Heart right ventricle (tissue), 16 donors: ENCODE data around the gene PPARG. TPM values are rescaled to one million over a fixed set of nuclear protein-coding genes. Genes with fewer than 3 reads are reported as not detected.

Source experiments
- ATAC-seq, 8 donors: fragments of 200-7000 bp; cut with Tn5 transposase; one replicate each; pipeline ENCODE4 v1.9.1; 2020; ENCODE audit warnings: mild to moderate bottlenecking in 8 of 8, moderate library complexity in 8 of 8, moderate number of reproducible peaks in 1 of 8
- DNase-seq, 2 donors: peaks; one replicate each; pipeline ENCODE4 v3.0.0-alpha.2; 2020
- H3K27ac ChIP-seq, 10 donors: fragments of 200-600 bp; sonication (generic) in 2 of 10; one replicate each; pipeline versions ENCODE4 v1.5.0 to v1.8.0; 2020 to 2022; ENCODE audit warnings: mild to moderate bottlenecking in 3 of 10
- H3K27me3 ChIP-seq, 7 donors: fragments of 200-600 bp; one replicate each; pipeline ENCODE4 v1.8.0; 2021 to 2022; ENCODE audit warnings: mild to moderate bottlenecking in 2 of 7
- H3K36me3 ChIP-seq, 9 donors: fragments of 200-600 bp; sonication (generic) in 1 of 9; one replicate each; pipeline versions ENCODE4 v1.5.0 to v1.8.0; 2020 to 2022; ENCODE audit warnings: mild to moderate bottlenecking in 2 of 9
- H3K4me1 ChIP-seq, 9 donors: fragments of 200-600 bp; sonication (generic) in 1 of 9; one replicate each; pipeline versions ENCODE4 v1.5.0 to v1.8.0; 2020 to 2022; ENCODE audit warnings: mild to moderate bottlenecking in 4 of 9
- H3K4me3 ChIP-seq, 10 donors: fragments of 200-600 bp; sonication (generic) in 2 of 10; one replicate each; pipeline versions ENCODE4 v1.5.0 to v1.8.0; 2020 to 2022; ENCODE audit warnings: mild to moderate bottlenecking in 7 of 10, moderate library complexity in 2 of 10
- H3K9me3 ChIP-seq, 11 donors: fragments of 200-600 bp in 10 of 11; sonication (generic) in 2 of 11; one replicate each; pipeline versions ENCODE4 v1.5.0 to v1.8.0; 2013 to 2022; ENCODE audit warnings: mild to moderate bottlenecking in 2 of 11, control low read depth in 1 of 11, moderate library complexity in 1 of 11
- WGBS, 2 donors: extraction: QIAGEN DNeasy Blood & Tissue Kit; methylation state at CpG; one replicate each; pipeline ENCODE4 v1.1.7; 2013; ENCODE audit warnings: inconsistent platforms in 1 of 2; 5-methylcytosine and 5-hydroxymethylcytosine counted together
- intact Hi-C, 10 donors: fragments of 100-400 bp; cut with DNase I; formaldehyde crosslinking; loops; one replicate each; pipeline versions ENCODE4 v1.11.1 to v1.14.2; 2022
- long read RNA-seq, 3 donors: library from polyadenylated mRNA; unstranded; transcript quantifications; one replicate each; pipeline ENCODE4 v2.0.0, GENCODE V29; 2020 to 2021
- polyA plus RNA-seq, 2 donors: library from polyadenylated mRNA; stranded (reverse); fragments of 200-250 nt; gene quantifications; one replicate each; pipeline ENCODE4 v1.2.3, GENCODE V29; 2013
- total RNA-seq, 10 donors: library from RNA; stranded (reverse); fragmentation: NEBNext Ultra II Directional in 3 of 10; extraction: Animal tissue kit (Norgen Biotek cat#: 25700) in 3 of 10; gene quantifications; one replicate each; pipeline versions ENCODE4 v1.2.1 to v1.2.4, GENCODE V29; 2021 to 2023
- TF ChIP-seq, protein P1 (sequence below), 9 donors: fragments of 200-600 bp; sonication (generic) in 2 of 9; IDR thresholded peaks; one replicate each; pipeline versions ENCODE4 v1.5.0 to v1.8.0; 2021 to 2022; ENCODE audit warnings: antibody characterized with exemption in 9 of 9, mild to moderate bottlenecking in 5 of 9, moderate library complexity in 1 of 9
- donor health status: Arrhythmogenic right ventricular cardiomyopathy.
- donor health status: ischemic (EF 13 %, LVEDD 7.1; RV severe dilation, severe dysfunction).
- donor health status: healthy with polysubstance abuse.
- donor health status: DM: no; HTN: yes; CAD: no.
- donor health status: DM: no; HTN: no; CAD: no.
- donor health status: ischemic (EF 25% LVEDD 6.9; RV normal size, moderate dysfunction).
- donor health status: ischemic (EF 25% LVEDD 5.7; RV mildly dilated, moderate dysfunction).
- donor health status: healthy.
- donor health status: DM: yes; HTN: yes; CAD: no.
- donor health status: Ischemic cardiomyopathy.
- donor health status: ischemic (EF 35%, LVEDD 5.7; RV mildly dilated, moderate dysfunction).
- donor health status: nonischemic (EF 11% LVEDD 7.7; RV severe dilation, severe dysfunction).
- donor health status: DM: yes; HTN: yes; CAD: no.
- donor health status: PGD.
- donor health status: ischemic (EF 29% LVEDD 5.4; RV normal size, mild dysfunction).
- donor health status: nonischemic (EF 23%, LVEDD 6.1; RV moderate dilation, normal function).

Gene PPARG
- total RNA-seq = 10 to 100 TPM; 12.4 to 31.5 (median 16.7) TPM
- 10 to 100 TPM; 10.8 to 15.1 TPM for polyA plus RNA-seq
- long read RNA-seq, donor 1, transcript PPARG-207 (7 exons, 1,722 nt) = minor isoform, 6 of 30 reads
- long read RNA-seq, donor 1, transcript PPARG-202 (8 exons, 1,870 nt) = major isoform, 14 of 30 reads
- long read RNA-seq, donor 1, partial matches to known transcripts = 1 of 30 reads
- long read RNA-seq, donor 1, other reads (novel, unspliced or antisense) = 5 of 30 reads
- long read RNA-seq, donor 2, transcript PPARG-207 (7 exons, 1,722 nt) = major isoform, 10 of 30 reads
- long read RNA-seq, donor 2, transcript PPARG-202 (8 exons, 1,870 nt) = major isoform, 10 of 30 reads
- long read RNA-seq, donor 2, partial matches to known transcripts = 2 of 30 reads
- long read RNA-seq, donor 2, other reads (novel, unspliced or antisense) = 6 of 30 reads
- long read RNA-seq, donor 3, transcript PPARG-202 (8 exons, 1,870 nt) = major isoform, 17 of 35 reads
- long read RNA-seq, donor 3, transcript PPARG-207 (7 exons, 1,722 nt) = minor isoform, 6 of 35 reads
- long read RNA-seq, donor 3, partial matches to known transcripts = 0 of 35 reads
- long read RNA-seq, donor 3, other reads (novel, unspliced or antisense) = 9 of 35 reads

- peak within 1 kb of the TSS; percentile 53 to 97 (median 92) for H3K4me3 ChIP-seq
- peak; percentile 23 to 56 for DNase-seq
- H3K4me1 ChIP-seq = peaks cover 0 to 43% (median 30%) of the 10 kb centered on the region in 9 donors
- 1% methylated on average over 83 to 87 of the region's 87 CpGs for WGBS, 2 donors
- no peaks in the 10 kb centered on the region for H3K36me3 ChIP-seq
- intact Hi-C loops = loop anchor here in 8 of 10 donors (2.0 to 10.0 kb wide), 10 partner anchors 94 to 194 kb away; partner anchors contain the start of gene TSEN2 (in 3 of the 8)
- peak within 1 kb of the TSS; percentile 58 to 96 (median 90) for H3K27ac ChIP-seq
- TF ChIP-seq, protein P1, sequence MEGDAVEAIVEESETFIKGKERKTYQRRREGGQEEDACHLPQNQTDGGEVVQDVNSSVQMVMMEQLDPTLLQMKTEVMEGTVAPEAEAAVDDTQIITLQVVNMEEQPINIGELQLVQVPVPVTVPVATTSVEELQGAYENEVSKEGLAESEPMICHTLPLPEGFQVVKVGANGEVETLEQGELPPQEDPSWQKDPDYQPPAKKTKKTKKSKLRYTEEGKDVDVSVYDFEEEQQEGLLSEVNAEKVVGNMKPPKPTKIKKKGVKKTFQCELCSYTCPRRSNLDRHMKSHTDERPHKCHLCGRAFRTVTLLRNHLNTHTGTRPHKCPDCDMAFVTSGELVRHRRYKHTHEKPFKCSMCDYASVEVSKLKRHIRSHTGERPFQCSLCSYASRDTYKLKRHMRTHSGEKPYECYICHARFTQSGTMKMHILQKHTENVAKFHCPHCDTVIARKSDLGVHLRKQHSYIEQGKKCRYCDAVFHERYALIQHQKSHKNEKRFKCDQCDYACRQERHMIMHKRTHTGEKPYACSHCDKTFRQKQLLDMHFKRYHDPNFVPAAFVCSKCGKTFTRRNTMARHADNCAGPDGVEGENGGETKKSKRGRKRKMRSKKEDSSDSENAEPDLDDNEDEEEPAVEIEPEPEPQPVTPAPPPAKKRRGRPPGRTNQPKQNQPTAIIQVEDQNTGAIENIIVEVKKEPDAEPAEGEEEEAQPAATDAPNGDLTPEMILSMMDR (IDR thresholded peaks at IDR 0.05) = no peak
- H3K9me3 ChIP-seq = peaks cover 0 to 3% (median 0%) of the 10 kb centered on the region in 11 donors
- H3K27me3 ChIP-seq = peaks cover 0 to 32% (median 0%) of the 10 kb centered on the region in 7 donors
- ATAC-seq = peak; percentile 53 to 85 (median 69)
Observed at GRCh38 chr3:12288182-12289129, at the start of gene PPARG. TSS of gene PPARG (plus strand) at chr3:12289070. CDS start at chr3:12379712, 90,642 bp downstream.

DNA sequence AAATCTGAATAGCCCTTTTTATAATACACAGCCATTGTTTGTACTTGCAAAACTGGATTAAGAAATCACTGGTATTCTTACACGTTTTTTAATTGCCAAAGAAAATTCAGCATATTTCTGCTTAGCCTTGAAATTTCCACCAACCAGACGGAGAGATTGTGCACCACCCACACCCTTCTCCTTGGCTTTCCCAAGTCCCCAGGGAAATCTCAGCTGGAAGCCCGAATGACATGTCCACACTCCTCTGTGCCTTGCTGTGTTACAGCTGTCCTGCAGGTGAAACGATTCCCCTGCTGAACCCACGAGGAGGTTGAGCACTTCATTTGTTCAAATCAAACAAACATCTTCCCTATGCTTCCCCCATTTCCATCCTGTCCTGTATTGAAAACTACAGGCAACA is 49.6 kb upstream of the PPARG start:
- peaks cover 0 to 9% (median 0%) of the 10 kb centered on the region in 7 donors for H3K27me3 ChIP-seq
- H3K27ac ChIP-seq = no peak overlapping the region
- H3K36me3 ChIP-seq = no peaks in the 10 kb centered on the region
- H3K4me1 ChIP-seq = peaks cover 0 to 11% (median 6%) of the 10 kb centered on the region in 9 donors
- intact Hi-C loops = no loop called here
- WGBS, 2 donors = 33 to 38% methylated on average over 5 of the region's 5 CpGs
- peaks cover 0 to 11% (median 0%) of the 10 kb centered on the region in 11 donors for H3K9me3 ChIP-seq
- ATAC-seq = peak in 5 of 8 donors; percentile 52 to 96 (median 67)
- no peak overlapping the region for H3K4me3 ChIP-seq
- peak in 1 of 2 donors; percentile 16 for DNase-seq
- TF ChIP-seq, protein P1 (IDR thresholded peaks at IDR 0.05) = no peak

- Histone ChIP-seq H3K4me1 (no peaks in the 10 kb centered on the region), H3K4me3 (no peak overlapping the region), H3K27ac (no peak overlapping the region), H3K27me3 (peaks cover 0 to 14% (median 0%) of the 10 kb centered on the region in 7 donors), H3K9me3 (peaks cover 0 to 11% (median 0%) of the 10 kb centered on the region in 11 donors), H3K36me3 (no peaks in the 10 kb centered on the region)
- TF ChIP-seq, protein P1 (IDR thresholded peaks at IDR 0.05) = no peak
- 62 to 79% methylated on average over 2 of the region's 2 CpGs for WGBS, 2 donors
- intact Hi-C loops = no loop called here
- DNase-seq (no peak), ATAC-seq (no peak)
Observed at GRCh38 chr3:12242772-12243171, 46.1 kb upstream of the PPARG start.
